H9 (cell line): ENCODE measurements around the gene NF1. TPM values are rescaled to one million over a fixed set of nuclear protein-coding genes. Genes with fewer than 3 reads are reported as not detected.
"Not testable (repeated sequence)": the region's sequence is repeated elsewhere in the genome, so short reads cannot be mapped to it uniquely, and the experiment has no call there.

Experiments used
- DNase-seq: peaks from one replicate; pipeline ENCODE4 v3.0.0-alpha.2; 2017
- H2AFZ ChIP-seq: one replicate; pipeline ENCODE4 v1.6.1; 2013; ENCODE audit warnings: mild to moderate bottlenecking, low read length, control low read depth, moderate library complexity
- H2AK5ac ChIP-seq: 2 replicates; pipeline ENCODE4 v1.6.1; 2013; ENCODE audit warnings: low read length, control low read depth, mixed read lengths; ENCODE audit not compliant: insufficient read length
- H2BK120ac ChIP-seq: one replicate; pipeline ENCODE4 v1.6.1; 2013; ENCODE audit warnings: low read depth, mild to moderate bottlenecking, low read length, control low read depth, inconsistent platforms; ENCODE audit not compliant: poor library complexity, severe bottlenecking
- H2BK12ac ChIP-seq: 2 replicates; pipeline ENCODE4 v1.6.1; 2013; ENCODE audit warnings: low read length, control low read depth, mixed read lengths, low read depth; ENCODE audit not compliant: insufficient read length
- H2BK15ac ChIP-seq: 2 replicates; pipeline ENCODE4 v1.6.1; 2013; ENCODE audit warnings: low read depth, low read length, control low read depth
- H2BK20ac ChIP-seq: one replicate; pipeline ENCODE4 v1.6.1; 2013; ENCODE audit warnings: low read depth, mild to moderate bottlenecking, low read length, control low read depth, inconsistent platforms; ENCODE audit not compliant: poor library complexity, severe bottlenecking
- H2BK5ac ChIP-seq: 2 replicates; pipeline ENCODE4 v1.6.1; 2013; ENCODE audit warnings: low read length, control low read depth, mixed read lengths; ENCODE audit not compliant: insufficient read length
- H3K14ac ChIP-seq: 2 replicates; pipeline ENCODE4 v1.6.1; 2013; ENCODE audit warnings: low read length, control low read depth; ENCODE audit not compliant: insufficient read depth
- H3K18ac ChIP-seq: 2 replicates; pipeline ENCODE4 v1.6.1; 2013; ENCODE audit warnings: low read depth, mild to moderate bottlenecking, mixed read lengths, low read length, control low read depth; ENCODE audit not compliant: insufficient read length
- H3K23ac ChIP-seq: 2 replicates; pipeline ENCODE4 v1.6.1; 2013; ENCODE audit warnings: low read length, control low read depth, mixed read lengths, low read depth; ENCODE audit not compliant: insufficient read length
- H3K23me2 ChIP-seq: 2 replicates; pipeline ENCODE4 v1.6.1; 2013; ENCODE audit warnings: low read depth, mild to moderate bottlenecking, mixed read lengths, low read length, control low read depth; ENCODE audit not compliant: insufficient read length, poor library complexity, severe bottlenecking
- H3K27ac ChIP-seq: 2 replicates; pipeline ENCODE4 v1.5.1; 2013; ENCODE audit warnings: low read length, control low read depth, mixed read lengths, low read depth; ENCODE audit not compliant: insufficient read length
- H3K27me3 ChIP-seq: 2 replicates; pipeline ENCODE4 v1.6.1; 2013; ENCODE audit warnings: low read length, control low read depth, inconsistent platforms; ENCODE audit not compliant: insufficient read depth
- H3K4ac ChIP-seq: 2 replicates; pipeline ENCODE4 v1.6.1; 2013; ENCODE audit warnings: low read depth, mild to moderate bottlenecking, control low read depth, inconsistent platforms, low read length, moderate library complexity
- H3K4me1 ChIP-seq: 2 replicates; pipeline ENCODE4 v1.6.1; 2013; ENCODE audit warnings: low read length, control low read depth, inconsistent platforms; ENCODE audit not compliant: insufficient read depth
- H3K4me2 ChIP-seq: 2 replicates; pipeline ENCODE4 v1.6.1; 2013; ENCODE audit warnings: low read length, control low read depth, mixed read lengths; ENCODE audit not compliant: insufficient read length, insufficient read depth
- H3K56ac ChIP-seq: 2 replicates; pipeline ENCODE4 v1.6.1; 2013; ENCODE audit warnings: low read depth, mild to moderate bottlenecking, mixed read lengths, low read length, control low read depth; ENCODE audit not compliant: insufficient read length
- H3K79me1 ChIP-seq: 2 replicates; pipeline ENCODE4 v1.6.1; 2013; ENCODE audit warnings: low read depth, mild to moderate bottlenecking, moderate library complexity, low read length, control low read depth, inconsistent platforms; ENCODE audit not compliant: insufficient read depth, poor library complexity, severe bottlenecking
- H3K79me2 ChIP-seq: 2 replicates; pipeline ENCODE4 v1.6.1; 2013; ENCODE audit warnings: low read length, control low read depth, inconsistent platforms; ENCODE audit not compliant: insufficient read depth
- H3K9ac ChIP-seq: 2 replicates; pipeline ENCODE4 v1.6.1; 2013; ENCODE audit warnings: low read length, control low read depth, mixed read lengths; ENCODE audit not compliant: insufficient read length; ENCODE audit errors: extremely low read depth
- H3K9me3 ChIP-seq: one replicate; pipeline ENCODE4 v1.6.1; 2013; ENCODE audit warnings: low read depth, low read length, inconsistent platforms; ENCODE audit not compliant: control insufficient read depth
- H3T11ph ChIP-seq: one replicate; pipeline ENCODE4 v1.6.1; 2013; ENCODE audit warnings: mild to moderate bottlenecking, low read length, control low read depth, inconsistent platforms
- H4K20me1 ChIP-seq: one replicate; pipeline ENCODE4 v1.6.1; 2013; ENCODE audit not compliant: control insufficient read depth, insufficient read length, insufficient read depth
- H4K5ac ChIP-seq: 2 replicates; pipeline ENCODE4 v1.6.1; 2013; ENCODE audit warnings: low read depth, mild to moderate bottlenecking, mixed read lengths, low read length, control low read depth; ENCODE audit not compliant: insufficient read length
- H4K8ac ChIP-seq: replicated peaks from 2 replicates; pipeline ENCODE4 v1.6.1; 2013; ENCODE audit warnings: low read length, control low read depth, mixed read lengths, low read depth; ENCODE audit not compliant: insufficient read length
- H4K91ac ChIP-seq: 2 replicates; pipeline ENCODE4 v1.6.1; 2013; ENCODE audit warnings: low read depth, mild to moderate bottlenecking, moderate library complexity, mixed read lengths, low read length, control low read depth; ENCODE audit not compliant: insufficient read length
- H3K27ac Mint-ChIP-seq, 3 experiments: 2 replicates in 2 of 3; 3 replicates in 1 of 3; pipeline ENCODE4 v1.8.0; 2020 to 2021; ENCODE audit warnings: mixed read lengths in 3 of 3, mild to moderate bottlenecking in 1 of 3, moderate library complexity in 1 of 3
- H3K27me3 Mint-ChIP-seq: 2 replicates; pipeline ENCODE4 v1.8.0; 2021; ENCODE audit warnings: low read depth, mild to moderate bottlenecking, moderate library complexity, mixed read lengths
- H3K36me3 Mint-ChIP-seq, 3 experiments: 2 replicates in 2 of 3; 3 replicates in 1 of 3; pipeline ENCODE4 v1.8.0; 2020 to 2021; ENCODE audit warnings: low read depth in 3 of 3, mixed read lengths in 3 of 3; ENCODE audit not compliant: insufficient read depth in 1 of 3
- H3K4me1 Mint-ChIP-seq, 2 experiments: 2 replicates each; pipeline ENCODE4 v1.8.0; 2020; ENCODE audit warnings: mixed read lengths in 2 of 2
- H3K4me3 Mint-ChIP-seq, 2 experiments: 2 replicates in 1 of 2; 3 replicates in 1 of 2; pipeline ENCODE4 v1.8.0; 2020 to 2021; ENCODE audit warnings: mild to moderate bottlenecking in 2 of 2, mixed read lengths in 2 of 2, moderate library complexity in 1 of 2
- H3K9me3 Mint-ChIP-seq, 2 experiments: 2 replicates in 1 of 2; 3 replicates in 1 of 2; pipeline ENCODE4 v1.8.0; 2020; ENCODE audit warnings: mild to moderate bottlenecking in 2 of 2, mixed read lengths in 2 of 2, moderate library complexity in 1 of 2
- WGBS: extraction: QIAGEN DNeasy Blood & Tissue Kit; methylation state at CpG from one replicate; pipeline ENCODE4 v1.1.7; 2013; ENCODE audit warnings: missing lambda C conversion rate, low lambda C conversion rate, mixed read lengths; ENCODE audit not compliant: insufficient read length; ENCODE audit errors: extremely low coverage; 5-methylcytosine and 5-hydroxymethylcytosine counted together
- total RNA-seq: library from RNA; stranded (reverse); gene quantifications from 2 replicates; pipeline ENCODE4 v1.2.1, GENCODE V29; 2021
- TF ChIP-seq, protein P1 (sequence below): fragments of 200-600 bp; sonication (generic); conservative IDR thresholded peaks from 3 replicates; pipeline ENCODE4 v1.8.0; 2021; ENCODE audit warnings: antibody characterized with exemption, mild to moderate bottlenecking

NF1 gene
- total RNA-seq, 1 experiment from 2014 or later = 38.1 TPM

DNA sequence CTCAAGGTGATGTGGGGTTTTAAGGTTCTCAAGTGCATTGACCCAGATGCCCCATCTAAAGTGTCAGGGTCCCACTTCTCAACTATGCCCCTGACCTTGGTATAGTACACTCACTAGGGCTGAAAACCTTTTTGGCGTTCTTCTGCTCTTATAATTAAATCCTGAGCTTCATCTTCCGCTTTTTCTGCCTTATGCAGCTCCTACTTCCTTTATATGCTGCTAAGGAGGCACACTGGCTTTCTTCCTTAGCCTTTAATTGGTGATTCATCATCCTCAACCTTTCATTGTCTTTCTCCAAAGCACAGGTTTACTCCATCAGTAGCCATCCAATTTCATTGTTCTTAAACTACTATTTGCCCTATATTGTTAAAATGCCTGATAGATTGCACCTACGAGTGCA is 5.3 kb upstream of the NF1 start:
- no peak overlapping the region for H3K4ac ChIP-seq
- Mint-ChIP-seq H3K9me3 (no peaks in the 10 kb centered on the region), H3K4me1 (peaks cover 3 to 8% of the 10 kb centered on the region in 2 experiments; a peak in 2 of 4 replicates), H3K27me3 (no peaks in the 10 kb centered on the region), H3K27ac (no peak overlapping the region), H3K36me3 (0 out of 7 replicates have a peak, but pooled peaks cover 0 to 4% (median 1%) of the 10 kb centered on the region in 3 experiments), H3K4me3 (no peak overlapping the region)
- no peak overlapping the region for H3K23ac ChIP-seq
- H3K27me3 ChIP-seq = no peaks in the 10 kb centered on the region
- no peak overlapping the region for H3K18ac ChIP-seq
- H3K79me1 ChIP-seq = no peaks in the 10 kb centered on the region
- no peak overlapping the region for H2BK12ac ChIP-seq
- H3K79me2 ChIP-seq = no peaks in the 10 kb centered on the region
- H2AK5ac ChIP-seq = no peak overlapping the region
- TF ChIP-seq, protein P1, sequence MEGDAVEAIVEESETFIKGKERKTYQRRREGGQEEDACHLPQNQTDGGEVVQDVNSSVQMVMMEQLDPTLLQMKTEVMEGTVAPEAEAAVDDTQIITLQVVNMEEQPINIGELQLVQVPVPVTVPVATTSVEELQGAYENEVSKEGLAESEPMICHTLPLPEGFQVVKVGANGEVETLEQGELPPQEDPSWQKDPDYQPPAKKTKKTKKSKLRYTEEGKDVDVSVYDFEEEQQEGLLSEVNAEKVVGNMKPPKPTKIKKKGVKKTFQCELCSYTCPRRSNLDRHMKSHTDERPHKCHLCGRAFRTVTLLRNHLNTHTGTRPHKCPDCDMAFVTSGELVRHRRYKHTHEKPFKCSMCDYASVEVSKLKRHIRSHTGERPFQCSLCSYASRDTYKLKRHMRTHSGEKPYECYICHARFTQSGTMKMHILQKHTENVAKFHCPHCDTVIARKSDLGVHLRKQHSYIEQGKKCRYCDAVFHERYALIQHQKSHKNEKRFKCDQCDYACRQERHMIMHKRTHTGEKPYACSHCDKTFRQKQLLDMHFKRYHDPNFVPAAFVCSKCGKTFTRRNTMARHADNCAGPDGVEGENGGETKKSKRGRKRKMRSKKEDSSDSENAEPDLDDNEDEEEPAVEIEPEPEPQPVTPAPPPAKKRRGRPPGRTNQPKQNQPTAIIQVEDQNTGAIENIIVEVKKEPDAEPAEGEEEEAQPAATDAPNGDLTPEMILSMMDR = no peak
- H3K4me2 ChIP-seq = no peak overlapping the region
- DNase-seq = no peak
- H3K56ac ChIP-seq = no peak overlapping the region
- H3K4me1 ChIP-seq = no peaks in the 10 kb centered on the region
- H3K9ac ChIP-seq = no peak overlapping the region
- H4K91ac ChIP-seq = no peak overlapping the region
- no peak overlapping the region for H2BK15ac ChIP-seq
- H3K9me3 ChIP-seq = no peaks in the 10 kb centered on the region
- no peak overlapping the region for H2BK120ac ChIP-seq
- H3K14ac ChIP-seq = no peak overlapping the region
- WGBS = no CpG with 5 or more reads among the region's 3 CpGs
- H2BK20ac ChIP-seq = no peak overlapping the region
- H3K23me2 ChIP-seq = no peaks in the 10 kb centered on the region
- no peak overlapping the region for H2AFZ ChIP-seq
- H3T11ph ChIP-seq = no peak overlapping the region
- no peak overlapping the region for H3K27ac ChIP-seq
- H2BK5ac ChIP-seq = no peak overlapping the region
- H4K8ac ChIP-seq = no peak overlapping the region
- no peaks in the 10 kb centered on the region for H4K20me1 ChIP-seq
- no peak overlapping the region for H4K5ac ChIP-seq

DNA sequence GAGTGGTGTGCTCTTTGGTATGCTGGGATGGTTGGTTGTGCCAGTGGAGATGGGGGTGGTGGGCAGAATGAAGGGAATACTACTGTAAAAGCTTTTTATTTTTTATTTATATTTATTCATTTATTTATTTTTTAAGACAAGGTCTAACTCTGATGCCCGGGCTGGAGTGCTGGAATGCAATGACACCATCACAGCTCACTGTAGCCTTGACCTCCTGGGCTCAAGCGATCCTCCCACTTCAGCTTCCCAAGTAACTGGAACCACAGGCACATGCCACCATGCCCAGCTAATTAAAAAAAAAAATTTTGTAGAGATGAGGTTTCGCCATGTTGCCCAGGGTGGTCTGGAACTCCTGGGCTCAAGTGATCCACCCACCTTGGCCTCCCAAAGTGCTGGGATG is 4.1 kb upstream of the NF1 start:
- H3K36me3 Mint-ChIP-seq, H3K23ac ChIP-seq, H2AFZ ChIP-seq, H3K4me1 ChIP-seq, H2BK12ac ChIP-seq, H3K56ac ChIP-seq, H3T11ph ChIP-seq, H4K5ac ChIP-seq, H3K4me2 ChIP-seq, H2BK5ac ChIP-seq, H3K9me3 Mint-ChIP-seq, H3K79me2 ChIP-seq, H2BK15ac ChIP-seq, H3K27ac Mint-ChIP-seq, H4K20me1 ChIP-seq, DNase-seq, H3K23me2 ChIP-seq, H3K27me3 Mint-ChIP-seq, H3K4me3 Mint-ChIP-seq, H3K27me3 ChIP-seq, H4K91ac ChIP-seq, H3K4ac ChIP-seq, H2AK5ac ChIP-seq, H3K9ac ChIP-seq, H4K8ac ChIP-seq, H2BK20ac ChIP-seq, H3K27ac ChIP-seq, H2BK120ac ChIP-seq, H3K18ac ChIP-seq, H3K9me3 ChIP-seq, H3K4me1 Mint-ChIP-seq, H3K14ac ChIP-seq, H3K79me1 ChIP-seq: not testable (repeated sequence)
- no CpG with 5 or more reads among the region's 3 CpGs for WGBS
